Activated CD8-positive, alpha-beta memory T cell treated with anti-CD3 and anti-CD28 coated beads for 4 hours (primary cell): ENCODE results near the gene SLC22A14.
"Not testable (repeated sequence)": the region's sequence is repeated elsewhere in the genome, so short reads cannot be mapped to it uniquely, and the experiment has no call there.

Source experiments
- DNase-seq, 2 donors: peaks; one replicate each; pipeline ENCODE4 v3.0.0-alpha.2; 2020; ENCODE audit warnings: low read depth in 2 of 2

SLC22A14 gene

GRCh38 chr3:38281895-38282686 is at the start of gene SLC22A14:
Gene SLC22A14, plus strand, starts transcription at chr3:38282294. Its CDS starts 23,733 bp downstream, at chr3:38306027.
- DNase-seq: no peak

- no peak for DNase-seq
Measured at GRCh38 chr3:38232701-38233100, 49.4 kb upstream of the SLC22A14 start.

- no peak for DNase-seq
Measured at GRCh38 chr3:38235466-38235865, 46.6 kb upstream of the SLC22A14 start.

GRCh38 chr3:38238416-38239008 is 43.6 kb upstream of the SLC22A14 start:
- DNase-seq: no peak

GRCh38 chr3:38242812-38243211 is 39.3 kb upstream of the SLC22A14 start:
- not testable (repeated sequence) for DNase-seq

- DNase-seq: no peak
Measured at GRCh38 chr3:38245930-38246329, 36.2 kb upstream of the SLC22A14 start.

GRCh38 chr3:38247366-38248035 is 34.6 kb upstream of the SLC22A14 start:
- no peak for DNase-seq

GRCh38 chr3:38250198-38250597 is 31.9 kb upstream of the SLC22A14 start:
- no peak for DNase-seq

GRCh38 chr3:38251197-38251596 is 30.9 kb upstream of the SLC22A14 start:
- DNase-seq: no peak

GRCh38 chr3:38253704-38254103 is 28.4 kb upstream of the SLC22A14 start:
- no peak for DNase-seq

- no peak for DNase-seq
Measured at GRCh38 chr3:38254872-38255271, 27.2 kb upstream of the SLC22A14 start.

- DNase-seq: no peak
Measured at GRCh38 chr3:38255627-38256026, 26.5 kb upstream of the SLC22A14 start.

GRCh38 chr3:38257583-38257982 is 24.5 kb upstream of the SLC22A14 start:
- no peak for DNase-seq

- no peak for DNase-seq
Measured at GRCh38 chr3:38260474-38260873, 21.6 kb upstream of the SLC22A14 start.

- no peak for DNase-seq
Measured at GRCh38 chr3:38264353-38264771, 17.7 kb upstream of the SLC22A14 start.

- no peak for DNase-seq
Measured at GRCh38 chr3:38264779-38265178, 17.3 kb upstream of the SLC22A14 start.

- DNase-seq: no peak
Measured at GRCh38 chr3:38265604-38266307, 16.3 kb upstream of the SLC22A14 start, which contains the start of gene SLC22A13. Gene SLC22A13, plus strand, starts transcription at chr3:38265812. Its CDS starts 49 bp downstream, at chr3:38265861.

GRCh38 chr3:38266810-38267209 is 15.3 kb upstream of the SLC22A14 start:
- DNase-seq: no peak

- DNase-seq: no peak
Measured at GRCh38 chr3:38267662-38268061, 14.4 kb upstream of the SLC22A14 start.

- no peak for DNase-seq
Measured at GRCh38 chr3:38268087-38268486, 14.0 kb upstream of the SLC22A14 start.

GRCh38 chr3:38268522-38268921 is 13.6 kb upstream of the SLC22A14 start:
- no peak for DNase-seq

- DNase-seq: no peak
Measured at GRCh38 chr3:38270606-38271005, 11.5 kb upstream of the SLC22A14 start.
